ENCODE measurements around the gene IL11. TPM values are rescaled to one million over a fixed set of nuclear protein-coding genes. Genes with fewer than 3 reads are reported as not detected.

Gene IL11
- polyA plus RNA-seq, 3 donors, result not detected

DNA sequence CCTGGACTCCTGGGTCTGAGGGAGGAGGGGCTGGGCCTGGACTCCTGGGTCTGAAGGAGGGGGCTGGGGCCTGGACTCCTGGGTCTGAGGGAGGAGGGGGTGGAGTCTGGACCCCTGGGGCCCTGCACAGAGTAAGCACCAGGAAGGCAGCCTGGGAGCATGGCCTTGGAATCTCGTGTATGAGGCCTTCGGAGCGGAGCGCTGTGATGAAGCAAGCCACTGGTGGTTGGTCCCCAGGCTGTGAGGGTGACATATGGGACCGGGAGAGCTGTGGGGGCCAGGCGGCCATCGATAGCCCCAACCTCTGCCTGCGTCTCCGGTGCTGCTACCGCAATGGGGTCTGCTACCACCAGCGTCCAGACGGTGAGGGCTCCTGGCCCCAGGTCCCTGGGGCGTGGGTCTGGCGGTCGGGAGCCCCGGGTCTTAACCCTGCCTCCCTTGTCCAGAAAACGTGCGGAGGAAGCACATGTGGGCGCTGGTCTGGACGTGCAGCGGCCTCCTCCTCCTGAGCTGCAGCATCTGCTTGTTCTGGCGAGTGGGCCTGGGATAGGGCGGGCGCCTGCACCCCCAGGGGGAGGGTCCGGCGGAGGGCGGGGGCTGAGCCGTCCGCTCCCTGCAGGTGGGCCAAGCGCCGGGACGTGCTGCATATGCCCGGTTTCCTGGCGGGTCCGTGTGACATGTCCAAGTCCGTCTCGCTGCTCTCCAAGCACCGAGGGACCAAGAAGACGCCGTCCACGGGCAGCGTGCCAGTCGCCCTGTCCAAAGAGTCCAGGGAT, 7.3 kb upstream of the IL11 start:
- intact Hi-C loops (cut with micrococcal nuclease), result no loop called here
- Histone ChIP-seq H2AFZ (ENCODE audit: insufficient read depth, low read depth, low read length, poor library complexity, severe bottlenecking) (no peak overlapping the region), H3K27ac (ENCODE audit: low read depth in 1 of 2, low read length in 2 of 2) (no peak overlapping the region), H3K9ac (ENCODE audit: insufficient read depth, low read length, poor library complexity, severe bottlenecking) (no peak overlapping the region), H3K4me3 (replicated peaks in 1 of 3; ENCODE audit: low read depth in 2 of 3, low read length in 3 of 3) (no peak overlapping the region), H4K20me1 (ENCODE audit: insufficient read depth, low read length) (no peaks in the 10 kb centered on the region), H3K4me1 (ENCODE audit: control insufficient read depth in 1 of 2, insufficient read depth in 2 of 2, low read length in 2 of 2) (no peaks in the 10 kb centered on the region), H3K79me2 (ENCODE audit: insufficient read depth, low read length) (no peaks in the 10 kb centered on the region), H3K36me3 (replicated peaks in 1 of 2; ENCODE audit: control insufficient read depth in 1 of 2, insufficient read depth in 2 of 2, low read length in 2 of 2) (no peaks in the 10 kb centered on the region), H3K27me3 (ENCODE audit: control insufficient read depth in 2 of 2, insufficient read depth in 2 of 2, low read length in 2 of 2) (peaks cover 0 to 57% of the 10 kb centered on the region in 2 donors), H3K9me3 (replicated peaks in 1 of 2; ENCODE audit: control insufficient read depth in 1 of 2, insufficient read depth in 1 of 2, low read length in 2 of 2) (no peaks in the 10 kb centered on the region), H3K4me2 (replicated peaks; ENCODE audit: extremely low read depth, low read length, poor library complexity, severe bottlenecking) (no peak overlapping the region)
- DNase-seq, result no peak
- no peak overlapping the region for H3K27ac Mint-ChIP-seq
- H3K36me3 Mint-ChIP-seq, result peaks cover 0 to 5% of the 10 kb centered on the region in 2 donors
- H3K27me3 Mint-ChIP-seq (ENCODE audit: low read depth in 3 of 3), result peaks cover 46 to 72% (median 54%) of the 10 kb centered on the region in 3 donors
- TF ChIP-seq, protein P1, sequence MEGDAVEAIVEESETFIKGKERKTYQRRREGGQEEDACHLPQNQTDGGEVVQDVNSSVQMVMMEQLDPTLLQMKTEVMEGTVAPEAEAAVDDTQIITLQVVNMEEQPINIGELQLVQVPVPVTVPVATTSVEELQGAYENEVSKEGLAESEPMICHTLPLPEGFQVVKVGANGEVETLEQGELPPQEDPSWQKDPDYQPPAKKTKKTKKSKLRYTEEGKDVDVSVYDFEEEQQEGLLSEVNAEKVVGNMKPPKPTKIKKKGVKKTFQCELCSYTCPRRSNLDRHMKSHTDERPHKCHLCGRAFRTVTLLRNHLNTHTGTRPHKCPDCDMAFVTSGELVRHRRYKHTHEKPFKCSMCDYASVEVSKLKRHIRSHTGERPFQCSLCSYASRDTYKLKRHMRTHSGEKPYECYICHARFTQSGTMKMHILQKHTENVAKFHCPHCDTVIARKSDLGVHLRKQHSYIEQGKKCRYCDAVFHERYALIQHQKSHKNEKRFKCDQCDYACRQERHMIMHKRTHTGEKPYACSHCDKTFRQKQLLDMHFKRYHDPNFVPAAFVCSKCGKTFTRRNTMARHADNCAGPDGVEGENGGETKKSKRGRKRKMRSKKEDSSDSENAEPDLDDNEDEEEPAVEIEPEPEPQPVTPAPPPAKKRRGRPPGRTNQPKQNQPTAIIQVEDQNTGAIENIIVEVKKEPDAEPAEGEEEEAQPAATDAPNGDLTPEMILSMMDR (IDR thresholded peaks at IDR 0.05), result no peak
- H3K9me3 Mint-ChIP-seq, result peaks cover 0 to 9% (median 0%) of the 10 kb centered on the region in 7 donors
- peaks cover 4% of the 10 kb centered on the region for H3K4me1 Mint-ChIP-seq
- 57% methylated on average over 42 of the region's 43 CpGs for WGBS (ENCODE audit: insufficient coverage)
- no peak overlapping the region for H3K4me3 Mint-ChIP-seq

DNA sequence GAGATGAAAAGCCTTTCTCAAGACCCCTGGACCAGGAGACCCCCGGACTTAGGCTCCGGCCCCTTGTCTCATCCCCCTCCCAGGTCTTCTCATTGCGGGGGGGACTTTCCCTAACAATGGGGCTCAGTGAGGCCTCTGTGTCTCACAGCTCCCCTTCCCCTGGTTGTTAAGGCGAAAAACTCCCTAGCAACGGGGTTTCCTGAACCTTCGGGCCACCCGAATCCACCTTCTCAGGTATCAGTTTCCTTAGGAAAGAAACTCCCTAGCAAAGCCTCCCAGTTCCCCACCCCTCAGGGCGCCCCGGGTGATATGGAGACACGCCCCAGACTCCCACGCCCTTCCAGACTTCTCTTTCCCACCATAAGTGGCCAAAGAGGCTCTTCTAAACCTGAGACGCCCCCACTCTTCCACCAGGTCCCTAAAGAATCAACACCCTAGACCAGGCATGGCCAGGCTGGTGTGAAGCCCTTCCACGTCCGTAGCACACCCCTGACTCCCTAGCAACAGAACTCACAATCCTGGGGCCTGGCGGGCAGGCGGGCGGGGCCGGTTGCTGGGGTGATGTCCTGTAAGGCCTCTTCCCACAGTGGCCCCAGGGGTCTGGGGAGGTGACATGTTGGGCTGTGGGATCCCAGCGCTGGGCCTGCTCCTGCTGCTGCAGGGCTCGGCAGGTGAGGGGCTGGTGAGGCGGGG, 6.1 kb upstream of the IL11 start, which contains the start of gene TMEM190:
TSS of gene TMEM190 (plus strand) at position 586 of the 693 bp plus-strand sequence. CDS start at position 614, 28 bp downstream.
- H3K36me3 Mint-ChIP-seq, result no peaks in the 10 kb centered on the region
- Histone ChIP-seq H2AFZ (ENCODE audit: insufficient read depth, low read depth, low read length, poor library complexity, severe bottlenecking) (no peak within 1 kb of the TSS), H3K9ac (ENCODE audit: insufficient read depth, low read length, poor library complexity, severe bottlenecking) (no peak within 1 kb of the TSS), H3K4me1 (ENCODE audit: control insufficient read depth in 1 of 2, insufficient read depth in 2 of 2, low read length in 2 of 2) (no peaks in the 10 kb centered on the region), H3K4me2 (replicated peaks; ENCODE audit: extremely low read depth, low read length, poor library complexity, severe bottlenecking) (no peak within 1 kb of the TSS), H4K20me1 (ENCODE audit: insufficient read depth, low read length) (no peaks in the 10 kb centered on the region), H3K79me2 (ENCODE audit: insufficient read depth, low read length) (no peaks in the 10 kb centered on the region), H3K27me3 (ENCODE audit: control insufficient read depth in 2 of 2, insufficient read depth in 2 of 2, low read length in 2 of 2) (peaks cover 5 to 68% of the 10 kb centered on the region in 2 donors), H3K9me3 (replicated peaks in 1 of 2; ENCODE audit: control insufficient read depth in 1 of 2, insufficient read depth in 1 of 2, low read length in 2 of 2) (peaks cover 0 to 5% of the 10 kb centered on the region in 2 donors), H3K4me3 (replicated peaks in 1 of 3; ENCODE audit: low read depth in 2 of 3, low read length in 3 of 3) (no peak within 1 kb of the TSS), H3K27ac (ENCODE audit: low read depth in 1 of 2, low read length in 2 of 2) (no peak within 1 kb of the TSS), H3K36me3 (replicated peaks in 1 of 2; ENCODE audit: control insufficient read depth in 1 of 2, insufficient read depth in 2 of 2, low read length in 2 of 2) (no peaks in the 10 kb centered on the region)
- peaks cover 0 to 15% (median 0%) of the 10 kb centered on the region in 7 donors for H3K9me3 Mint-ChIP-seq
- peaks cover 56 to 77% (median 58%) of the 10 kb centered on the region in 3 donors for H3K27me3 Mint-ChIP-seq (ENCODE audit: low read depth in 3 of 3)
- TF ChIP-seq, protein P1 (IDR thresholded peaks at IDR 0.05), result no peak
- whole genome bisulfite sequencing (ENCODE audit: insufficient coverage), result 70% methylated on average over 12 of the region's 21 CpGs
- no peaks in the 10 kb centered on the region for H3K4me1 Mint-ChIP-seq
- H3K4me3 Mint-ChIP-seq, result peak within 1 kb of the TSS in 1 of 2 donors; percentile 57
- no peak for DNase-seq
- intact Hi-C loops (cut with micrococcal nuclease), result no loop called here
- H3K27ac Mint-ChIP-seq, result peak within 1 kb of the TSS in 1 of 7 donors; percentile 53
